Activated CD4-positive, CD25-positive, alpha-beta regulatory T cell treated with anti-CD3 and anti-CD28 coated beads, Interleukin-2, amount 50 U/mL, for 24 hours (primary cell): Measurements from ENCODE around the gene ALPP.
"Not testable (repeated sequence)": the region's sequence is repeated elsewhere in the genome, so short reads cannot be mapped to it uniquely, and the experiment has no call there.

Experiments
- ATAC-seq, 2 donors: fragments of 150-1000 bp; cut with Tn5 transposase; one replicate each; pipeline ENCODE4 v1.10.0; 2021; ENCODE audit warnings: mild to moderate bottlenecking in 1 of 2, moderate library complexity in 1 of 2

The ALPP gene

DNA sequence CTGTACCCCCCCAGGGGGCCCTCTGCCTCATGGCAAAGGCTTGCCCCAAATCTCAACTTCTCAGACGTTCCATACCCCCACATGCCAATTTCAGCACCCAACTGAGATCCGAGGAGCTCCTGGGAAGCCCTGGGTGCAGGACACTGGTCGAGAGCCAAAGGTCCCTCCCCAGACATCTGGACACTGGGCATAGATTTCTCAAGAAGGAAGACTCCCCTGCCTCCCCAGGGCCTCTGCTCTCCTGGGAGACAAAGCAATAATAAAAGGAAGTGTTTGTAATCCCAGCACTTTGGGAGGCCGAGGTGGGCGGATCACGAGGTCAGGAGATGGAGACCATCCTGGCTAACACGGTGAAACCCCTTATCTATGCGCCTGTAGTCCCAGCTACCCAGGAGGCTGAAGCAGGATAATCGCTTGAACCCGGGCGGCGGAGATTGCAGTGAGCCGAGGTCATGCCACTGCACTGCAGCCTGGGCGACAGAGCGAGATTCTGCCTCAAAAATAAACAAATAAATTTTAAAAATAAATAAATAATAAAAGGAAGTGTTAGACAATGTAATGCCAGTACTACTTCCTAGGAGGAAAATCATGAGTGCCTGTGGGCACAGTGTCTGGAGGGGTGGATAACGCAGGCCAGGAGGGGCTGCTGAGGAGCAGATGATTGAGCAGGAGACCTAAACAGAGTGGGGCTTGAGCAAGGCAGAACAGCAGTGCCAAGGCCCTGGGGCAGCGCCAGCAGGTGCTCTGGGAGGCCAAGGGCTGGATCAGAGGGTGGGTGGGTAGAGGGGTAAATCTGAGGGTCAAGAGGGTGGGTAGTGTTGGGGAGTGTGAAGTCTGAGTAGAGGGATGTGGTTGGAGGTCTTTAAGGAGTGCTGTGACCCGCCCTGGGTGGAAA is 4.0 kb downstream of the ALPP start:
- ATAC-seq: no peak

DNA sequence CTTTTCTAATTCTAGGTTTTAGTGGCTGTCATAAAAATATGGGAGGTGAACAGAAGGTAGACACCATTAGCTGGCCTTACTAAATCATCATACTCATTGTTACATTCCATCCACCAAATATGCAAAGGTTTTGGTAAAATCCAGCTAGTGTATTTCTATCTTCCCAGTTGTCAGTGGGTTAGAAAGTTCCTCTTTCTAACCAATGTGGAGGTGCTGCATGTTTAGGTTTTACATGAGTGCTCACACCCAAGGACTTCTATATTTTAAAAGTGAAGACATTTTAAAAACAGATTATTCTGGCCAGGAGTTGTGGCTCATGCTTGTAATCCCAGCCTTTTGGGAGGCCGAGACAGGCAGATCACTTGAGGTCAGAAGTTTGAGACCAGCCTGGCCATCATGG is 5.9 kb downstream of the ALPP start:
- ATAC-seq: no peak

DNA sequence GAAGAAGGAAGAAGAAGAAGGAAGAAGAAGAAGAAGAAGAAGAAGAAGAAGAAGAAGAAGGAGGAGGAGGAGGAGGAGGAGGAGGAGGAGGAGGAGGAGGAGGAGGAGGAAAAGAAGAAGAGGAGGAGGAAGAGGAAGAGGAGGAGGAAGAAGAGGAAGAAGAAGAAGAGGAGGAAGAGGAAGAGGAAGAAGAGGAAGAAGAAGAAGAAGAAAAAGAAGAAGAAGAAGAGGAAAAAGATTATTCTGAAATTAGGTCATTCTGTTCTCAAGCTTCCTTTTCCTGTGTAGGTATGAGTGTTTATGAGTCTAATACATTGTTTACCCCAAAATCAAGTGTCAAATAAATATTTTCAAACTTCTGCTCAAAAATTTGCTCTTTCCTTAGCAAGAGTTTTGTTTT is 6.5 kb downstream of the ALPP start:
- ATAC-seq: not testable (repeated sequence)

DNA sequence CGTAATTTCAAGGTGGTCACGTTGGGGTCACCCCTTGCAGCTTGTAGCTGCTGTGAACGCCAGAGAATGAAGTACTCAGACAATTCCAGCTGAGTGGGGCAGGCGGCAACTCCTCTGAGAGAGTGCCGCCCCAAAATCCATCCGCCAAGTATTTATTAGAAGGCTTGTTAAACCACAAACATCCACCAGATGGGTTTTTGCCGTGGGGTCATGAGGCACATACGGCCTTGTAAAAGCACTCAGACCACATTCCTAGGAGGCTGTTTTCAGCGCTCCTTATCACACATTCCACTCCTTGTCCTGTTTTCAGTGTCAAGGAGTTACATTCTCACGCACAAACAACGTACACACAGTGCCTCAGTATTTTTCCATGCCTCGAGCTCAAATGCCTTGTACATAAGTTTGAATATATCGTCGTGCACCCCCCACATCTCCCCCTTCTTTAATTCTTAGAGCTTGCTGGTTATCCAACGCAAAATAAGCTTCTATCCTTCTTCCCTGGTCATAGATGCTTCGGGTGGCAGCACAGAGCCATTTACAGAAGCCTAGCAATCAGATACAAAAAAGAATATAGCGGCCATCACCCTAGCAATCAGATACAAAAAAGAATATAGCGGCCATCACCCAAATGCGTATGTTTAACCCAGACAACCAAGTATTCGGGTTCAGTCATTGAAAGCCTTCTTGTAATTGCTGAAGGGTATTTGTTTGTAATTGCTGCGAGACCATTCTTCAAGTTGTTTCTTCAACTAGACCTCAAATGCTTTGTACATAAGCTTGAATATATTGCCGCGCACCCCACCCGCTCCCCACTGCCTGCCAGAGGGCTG is 7.3 kb downstream of the ALPP start:
- ATAC-seq: no peak

DNA sequence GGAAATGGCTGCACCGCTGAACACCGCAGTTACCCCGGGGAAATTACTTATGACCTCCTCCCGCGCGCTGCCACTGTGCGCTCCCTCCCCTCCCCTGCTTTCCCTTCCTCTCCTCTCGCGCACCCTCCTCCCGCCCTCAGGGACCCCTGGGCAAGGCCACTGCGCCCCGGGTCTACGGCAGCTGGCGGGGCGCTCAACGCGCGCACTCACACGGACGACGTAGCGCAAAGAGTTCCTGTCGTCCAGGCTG is 7.9 kb downstream of the ALPP start:
- ATAC-seq: no peak

DNA sequence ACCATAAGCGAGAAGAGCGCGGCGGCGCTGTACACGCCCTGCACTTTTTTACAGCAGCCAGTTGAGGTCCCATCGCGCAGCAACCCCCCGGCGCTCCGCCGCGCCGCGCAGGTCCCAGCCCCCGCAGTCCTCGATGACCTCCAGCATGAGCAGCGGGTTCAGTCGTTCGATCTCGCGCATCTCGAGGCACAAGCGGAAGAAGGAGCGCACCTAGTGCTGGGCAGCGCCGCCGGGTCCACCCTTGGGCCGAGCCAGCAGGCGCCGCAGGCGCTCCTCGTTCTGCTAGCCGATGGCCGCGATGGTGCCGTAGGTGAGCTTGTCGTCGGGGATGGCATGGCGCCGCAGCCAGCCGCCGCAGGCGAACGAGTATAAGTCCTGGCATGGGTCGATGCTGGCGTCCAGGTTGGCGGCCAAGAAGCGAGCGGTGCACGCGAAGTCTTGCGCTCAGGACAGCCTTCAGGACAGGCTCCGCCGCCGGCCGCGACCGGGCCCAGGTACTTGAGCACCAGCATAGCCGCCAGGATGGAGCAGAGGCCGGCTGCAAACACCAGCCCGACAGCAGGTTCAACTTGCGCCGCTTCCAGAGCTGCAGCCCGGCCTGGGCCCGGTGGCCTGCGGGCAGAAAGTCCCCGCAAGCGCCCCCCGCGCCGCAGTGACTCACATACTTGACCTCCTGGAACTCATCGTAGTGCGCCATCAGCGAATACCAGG is 8.3 kb downstream of the ALPP start:
- no peak for ATAC-seq

DNA sequence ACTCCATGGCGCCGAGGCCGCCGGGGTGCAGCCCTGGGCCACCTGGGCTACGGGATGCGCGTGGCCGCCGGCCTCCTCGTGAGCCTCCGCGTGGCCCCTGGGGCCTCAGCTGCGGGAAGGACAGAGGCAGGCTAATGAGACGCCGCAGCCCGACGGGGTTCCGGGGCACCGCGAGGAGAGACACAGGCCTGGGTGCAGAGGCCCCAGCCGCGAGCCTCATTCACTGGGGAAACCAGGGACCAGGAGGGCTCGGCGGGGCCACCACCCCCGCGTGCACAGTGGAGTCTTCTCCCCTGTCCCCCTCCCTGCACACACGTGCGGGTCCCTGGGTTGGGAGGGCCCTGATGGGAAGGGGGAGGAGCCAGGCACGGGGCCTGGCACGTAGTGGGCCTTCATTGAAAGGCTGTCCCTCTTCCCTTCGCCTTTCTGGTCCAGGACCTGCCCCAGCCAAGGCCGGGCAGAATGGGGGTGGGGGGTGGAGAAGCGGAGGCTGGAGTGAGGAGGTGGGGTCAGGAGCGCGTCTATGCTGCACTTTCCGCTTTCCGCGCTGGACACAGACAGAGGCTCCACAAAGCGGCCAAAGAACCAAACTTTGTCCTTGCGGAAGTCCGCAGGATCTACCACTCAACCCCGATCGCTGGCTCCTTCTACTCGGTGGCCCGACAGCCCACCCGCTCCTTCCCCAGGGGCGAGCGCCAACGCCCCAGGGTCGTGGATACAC is 9.1 kb downstream of the ALPP start:
- no peak for ATAC-seq

DNA sequence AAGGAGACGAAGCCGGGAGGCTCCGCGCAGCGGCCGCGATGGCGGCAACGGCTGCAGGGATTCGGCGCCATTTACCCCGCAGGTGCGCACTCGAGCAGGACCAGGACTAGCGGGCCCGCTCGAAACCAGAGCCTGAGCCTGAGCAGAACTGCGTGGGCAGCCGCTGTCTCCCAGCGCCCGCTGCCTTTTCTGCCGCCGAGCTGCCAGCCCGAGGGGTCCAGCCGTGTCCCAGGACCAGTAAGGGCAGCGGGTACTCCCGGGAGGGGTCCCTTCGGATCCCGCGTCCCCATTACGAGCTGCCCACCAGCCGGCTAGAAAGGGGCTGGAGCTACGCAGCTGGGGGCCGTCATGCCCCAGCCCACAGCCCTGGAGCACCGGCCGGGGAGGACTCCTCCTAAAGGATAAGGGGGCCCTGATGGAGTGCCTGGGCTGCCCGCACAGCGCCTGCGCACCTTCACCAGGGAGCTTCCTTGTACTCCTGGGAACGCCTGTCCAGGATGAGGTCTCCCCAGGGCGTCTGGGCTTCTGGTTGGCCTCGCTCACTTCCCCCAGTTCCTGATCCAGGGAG is 9.9 kb downstream of the ALPP start:
- ATAC-seq: no peak

DNA sequence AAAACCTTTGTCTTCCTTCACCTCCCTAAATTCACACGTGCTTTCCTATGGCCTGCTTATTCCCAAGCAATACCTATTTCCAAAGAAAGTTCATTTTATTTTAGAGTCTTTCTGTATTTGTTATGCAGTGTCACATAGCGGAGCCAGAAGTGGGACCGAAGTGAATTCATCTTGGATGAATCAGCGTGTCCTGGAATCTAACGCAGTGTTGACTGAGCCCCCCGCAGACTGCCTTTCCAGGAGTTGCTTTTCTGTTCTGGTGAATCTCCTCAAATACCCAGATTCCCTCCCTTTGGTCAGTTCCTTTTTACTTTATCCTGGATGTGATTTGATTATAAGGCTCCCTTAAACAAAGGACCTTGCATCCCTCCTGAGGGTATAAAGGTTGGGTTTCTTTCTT is 10.8 kb downstream of the ALPP start:
- ATAC-seq: no peak

DNA sequence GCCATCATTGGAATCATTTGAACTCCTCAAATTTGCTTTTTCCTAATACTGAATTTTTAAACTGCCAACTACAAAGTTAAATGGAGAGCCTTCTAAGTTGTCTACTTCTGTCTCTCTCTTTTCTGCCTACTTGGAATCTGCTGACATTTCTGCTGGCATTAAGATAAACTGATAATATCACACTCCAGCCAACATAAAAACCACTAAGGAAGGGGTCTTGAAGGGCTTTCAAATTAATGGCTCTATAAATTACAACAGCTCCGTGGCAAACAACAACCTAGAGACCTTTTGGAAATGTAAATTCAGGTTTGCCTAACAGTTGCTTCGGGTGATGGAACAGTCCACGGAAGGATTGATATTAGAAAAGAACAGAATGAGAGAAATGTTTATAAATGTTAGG is 12.1 kb downstream of the ALPP start:
- ATAC-seq: no peak

DNA sequence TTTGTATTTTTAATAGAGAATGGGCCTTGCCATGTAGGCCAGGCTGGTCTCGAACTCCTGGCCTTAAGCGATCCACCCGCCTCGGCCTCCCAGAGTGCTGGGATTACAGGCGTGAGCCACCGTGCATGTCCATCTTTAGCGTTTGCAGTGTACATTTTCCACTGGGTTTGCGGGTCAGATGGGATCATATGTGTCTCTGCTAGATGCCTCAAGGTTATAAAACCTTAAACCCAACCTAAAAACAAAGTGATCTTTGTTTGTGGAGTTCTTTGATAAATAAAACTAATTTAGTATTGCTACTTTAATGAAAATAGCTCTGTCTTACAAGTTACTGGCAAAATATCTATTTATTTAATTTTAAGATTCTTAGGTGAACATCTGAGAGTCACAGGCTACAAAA is 15.0 kb downstream of the ALPP start:
- no peak for ATAC-seq

DNA sequence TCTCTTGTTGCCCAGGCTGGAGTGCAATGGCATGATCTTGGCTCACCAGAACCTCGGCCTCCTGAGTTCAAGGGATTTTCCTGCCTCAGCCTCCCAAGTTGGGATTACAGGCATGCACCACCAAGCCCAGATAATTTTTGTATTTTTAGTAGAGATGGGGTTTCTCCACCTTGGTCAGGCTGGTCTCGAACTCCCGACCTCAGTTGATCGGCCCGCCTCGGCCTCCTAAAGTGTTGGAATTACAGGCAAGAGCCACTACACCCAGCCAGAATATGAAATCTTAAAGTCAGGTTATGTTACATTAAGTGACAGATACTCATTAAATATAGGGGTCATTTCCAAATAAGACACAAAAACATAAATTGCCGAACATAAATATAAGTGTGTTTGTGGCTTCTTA is 15.9 kb downstream of the ALPP start:
- ATAC-seq: not testable (repeated sequence)

DNA sequence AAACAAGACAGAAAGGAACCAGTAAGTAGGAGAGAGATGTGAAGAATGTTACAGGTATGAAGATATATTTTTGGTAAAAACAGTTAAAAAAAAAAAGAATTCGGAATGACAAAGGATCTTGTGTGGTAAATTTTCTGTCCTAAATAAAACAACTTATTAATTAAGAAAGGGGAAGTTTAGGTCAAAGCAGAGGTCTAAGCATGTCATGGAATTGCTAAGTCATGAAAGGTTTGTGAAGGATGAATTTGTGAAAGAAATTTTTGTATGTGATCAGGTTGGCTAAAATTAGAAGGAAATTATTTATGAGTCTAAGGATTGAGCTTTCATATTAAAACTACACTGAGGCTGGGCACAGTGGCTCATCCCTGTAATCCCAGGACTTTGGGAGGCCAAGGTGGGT is 17.0 kb downstream of the ALPP start:
- ATAC-seq: no peak

DNA sequence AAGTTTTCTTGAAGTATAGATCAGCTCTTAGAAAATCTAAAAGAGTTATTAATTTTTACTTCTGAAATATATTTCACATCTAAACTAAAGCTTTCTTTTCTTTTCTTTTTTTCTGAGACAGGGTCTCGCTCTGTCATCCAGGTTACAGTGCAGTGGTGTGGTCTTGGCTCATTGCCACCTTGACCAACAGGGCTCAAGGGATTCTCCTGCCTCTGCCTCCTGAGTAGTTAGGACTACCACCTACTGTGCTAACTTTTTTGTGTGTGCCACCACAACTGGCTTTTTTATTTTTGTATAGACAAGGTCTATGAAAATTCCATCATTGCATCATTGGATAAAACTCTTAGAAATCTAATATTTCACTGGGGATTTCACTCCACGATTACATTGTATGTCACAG is 18.1 kb downstream of the ALPP start:
- no peak for ATAC-seq

DNA sequence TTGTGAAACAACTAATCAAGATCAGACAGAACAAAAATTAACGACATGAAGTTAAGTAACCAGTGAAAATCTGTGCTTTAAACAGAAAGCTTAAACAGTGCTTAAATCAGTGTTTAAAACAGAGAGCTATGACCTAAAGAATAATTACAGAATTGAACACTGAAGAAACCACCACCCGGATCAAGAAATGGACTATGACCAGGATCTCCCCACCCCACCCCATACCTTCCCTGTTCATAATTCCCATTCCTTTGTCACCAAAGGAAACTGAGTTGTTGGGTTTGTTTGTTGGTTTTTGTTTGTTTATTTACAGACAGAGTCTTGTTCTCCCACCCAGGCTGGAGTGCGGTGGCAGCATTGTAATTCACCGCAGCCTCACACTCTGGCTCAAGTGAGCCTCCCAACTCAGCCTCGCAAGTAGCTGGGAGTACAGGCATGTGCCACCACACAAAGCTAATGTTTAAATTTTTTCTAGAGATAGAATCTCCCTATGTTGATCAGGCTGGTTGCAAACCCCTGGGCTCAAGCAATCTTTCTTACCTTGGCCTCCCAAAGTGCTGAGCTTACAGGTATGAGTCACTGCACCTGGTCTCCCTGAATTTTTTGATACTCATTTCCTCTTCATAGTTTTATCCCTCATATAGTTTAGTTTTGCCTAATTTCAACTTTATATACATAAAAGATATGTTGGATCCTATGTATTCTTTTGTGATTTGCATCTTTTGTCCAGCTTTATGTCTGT is 19.9 kb downstream of the ALPP start:
- ATAC-seq: no peak

DNA sequence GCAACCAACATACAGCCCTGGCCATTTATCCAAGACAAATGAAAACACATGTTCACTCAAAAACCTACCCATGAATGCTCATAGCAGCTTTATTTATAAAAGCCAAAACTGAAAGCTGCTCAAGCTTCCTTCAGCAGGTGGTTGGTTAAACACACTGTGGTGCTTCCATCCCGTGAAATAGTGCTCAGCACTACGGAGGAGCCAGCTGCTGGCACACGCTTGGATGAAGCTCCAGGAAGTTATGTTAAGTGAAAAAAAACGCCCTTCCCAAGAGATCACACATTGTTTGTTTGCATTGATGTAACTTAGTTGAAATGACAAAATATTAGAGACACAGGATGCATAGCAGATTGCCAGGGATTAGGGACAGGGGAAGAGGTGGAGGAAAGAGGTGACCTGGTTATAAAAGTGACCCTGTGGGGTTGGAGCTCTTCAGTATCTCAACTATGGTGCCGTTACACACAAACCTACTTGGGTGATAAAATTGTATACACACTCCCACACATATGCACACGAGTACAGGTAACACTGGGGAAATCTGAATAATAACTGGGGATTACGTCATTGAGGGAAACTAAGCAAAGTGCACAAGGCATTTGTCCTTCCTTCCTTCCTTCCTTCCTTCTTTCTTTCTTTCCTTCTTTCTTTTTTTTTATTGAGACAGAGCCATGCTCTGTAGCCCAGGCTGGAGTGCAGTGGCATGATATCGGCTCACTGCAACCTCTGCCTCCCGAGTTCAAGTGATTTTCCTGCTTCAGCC is 21.9 kb downstream of the ALPP start:
- no peak for ATAC-seq

DNA sequence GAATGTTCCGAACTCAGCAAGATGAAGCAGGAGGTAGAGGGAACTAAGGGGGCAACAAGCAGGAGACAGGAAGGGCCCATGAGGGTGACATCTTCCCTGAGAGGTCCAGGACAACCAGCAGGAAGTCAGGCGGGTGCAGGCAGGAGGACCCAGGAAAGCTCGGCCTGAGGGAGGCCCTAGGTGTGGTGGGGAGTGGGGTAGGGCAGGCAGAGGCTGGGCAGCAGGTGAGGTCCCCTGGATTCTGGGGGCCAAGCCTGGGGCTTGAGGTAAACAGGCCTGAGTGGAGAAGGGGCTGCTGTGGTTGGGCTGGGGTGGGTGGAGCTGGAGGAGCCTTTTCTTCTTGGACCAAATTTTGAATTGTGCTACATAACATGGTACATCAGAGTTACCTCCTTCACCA is 24.0 kb downstream of the ALPP start:
- ATAC-seq: no peak

DNA sequence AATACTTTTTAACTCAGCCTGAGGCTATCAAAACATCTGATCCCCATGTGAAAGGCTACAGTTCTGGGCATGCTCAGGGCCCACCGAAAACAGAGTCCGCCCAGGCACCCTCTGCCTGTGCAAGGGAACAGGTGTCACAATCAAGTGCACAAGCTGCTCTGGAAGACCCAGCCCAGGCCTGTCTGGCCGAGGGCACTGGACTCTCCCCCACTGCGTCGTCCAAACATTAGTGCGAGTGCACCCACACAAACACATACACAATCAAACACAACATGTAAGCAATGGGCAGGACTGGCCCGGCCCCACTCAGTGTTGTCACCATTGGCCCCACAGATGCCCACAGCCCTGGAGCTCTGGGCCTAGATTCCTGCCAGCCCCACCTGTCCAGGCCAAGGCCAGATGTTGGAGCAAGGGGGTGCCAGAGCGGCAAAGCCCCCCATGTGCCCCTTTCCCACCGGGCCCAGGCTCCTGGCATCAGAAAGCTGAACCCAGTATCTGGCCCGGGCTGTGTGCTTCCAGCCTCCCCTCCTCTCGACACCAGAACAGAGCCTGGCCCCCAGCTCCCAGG is 27.5 kb downstream of the ALPP start:
- ATAC-seq: no peak

DNA sequence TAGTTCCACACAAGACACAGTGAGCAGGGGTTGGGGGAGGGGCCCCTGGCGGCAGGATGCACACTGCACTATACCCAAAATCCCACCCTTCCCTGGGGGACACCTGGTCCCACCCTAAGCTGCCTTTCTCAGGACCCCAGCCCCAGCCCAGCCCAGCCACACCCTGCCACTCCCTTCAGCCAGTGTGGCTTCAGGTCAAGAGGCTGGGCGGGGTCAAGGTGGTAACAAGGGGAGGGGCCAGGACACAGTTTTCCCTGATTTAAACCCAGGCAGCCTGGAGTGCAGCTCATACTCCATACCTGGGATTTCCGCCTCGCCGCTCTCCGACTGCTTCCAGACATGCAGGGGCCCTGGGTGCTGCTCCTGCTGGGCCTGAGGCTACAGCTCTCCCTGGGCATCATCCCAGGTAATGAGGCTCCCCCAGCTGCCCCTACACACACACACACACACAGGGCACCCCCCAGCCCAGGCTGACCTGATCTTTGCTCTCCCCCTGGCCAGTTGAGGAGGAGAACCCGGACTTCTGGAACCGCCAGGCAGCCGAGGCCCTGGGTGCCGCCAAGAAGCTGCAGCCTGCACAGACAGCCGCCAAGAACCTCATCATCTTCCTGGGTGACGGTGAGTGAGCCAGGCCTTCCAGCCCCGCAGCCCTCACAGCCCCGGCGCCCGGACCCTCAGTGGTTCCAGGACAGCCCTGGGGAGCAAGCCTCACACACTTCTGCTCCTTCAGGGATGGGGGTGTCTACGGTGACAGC is 28.2 kb downstream of the ALPP start, which contains the start of gene ALPG:
Gene ALPG (plus strand): TSS at position 289 of the 755 bp plus-strand sequence. CDS start 51 bp downstream, at position 340.
- no peak for ATAC-seq
